GM23338 (cell line): ENCODE results near the gene SVBP. TPM values are rescaled to one million over a fixed set of nuclear protein-coding genes. Genes with fewer than 3 reads are reported as not detected.
A peak's percentile ranks its signal among the peaks of the same experiment; 100 is the strongest.

Experiments used
- ATAC-seq: fragments of 200-7000 bp; cut with Tn5 transposase; 3 replicates; pipeline ENCODE4 v1.9.1; 2020
- DNase-seq: peaks from one replicate; pipeline ENCODE4 v3.0.0-alpha.2; 2015; ENCODE audit warnings: low spot score
- H2AFZ ChIP-seq: fragments of 200-600 bp; sonication (generic); 2 replicates; pipeline ENCODE4 v1.8.0; 2016; ENCODE audit warnings: antibody characterized with exemption, mild to moderate bottlenecking, moderate library complexity
- H3F3A ChIP-seq: fragments of 200-600 bp; sonication (generic); replicated peaks from 2 replicates; pipeline ENCODE4 v1.8.0; 2017; ENCODE audit warnings: antibody characterized with exemption, mixed run types, low read depth
- H3K27ac ChIP-seq: fragments of 200-600 bp; sonication (generic); 2 replicates; pipeline ENCODE4 v1.6.1; 2016; ENCODE audit warnings: low read depth
- H3K27me3 ChIP-seq: fragments of 200-600 bp; sonication (generic); 2 replicates; pipeline ENCODE4 v1.8.0; 2016; ENCODE audit warnings: mild to moderate bottlenecking, mixed run types, moderate library complexity; ENCODE audit not compliant: insufficient read depth
- H3K36me3 ChIP-seq: fragments of 200-600 bp; sonication (generic); 2 replicates; pipeline ENCODE4 v1.8.0; 2016; ENCODE audit warnings: mild to moderate bottlenecking; ENCODE audit not compliant: insufficient read depth
- H3K4me1 ChIP-seq: fragments of 200-600 bp; sonication (generic); 2 replicates; pipeline ENCODE4 v1.8.0; 2016; ENCODE audit warnings: mild to moderate bottlenecking, moderate library complexity; ENCODE audit not compliant: insufficient read depth
- H3K4me2 ChIP-seq: fragments of 200-600 bp; sonication (generic); 2 replicates; pipeline ENCODE4 v1.7.1; 2017; ENCODE audit warnings: mixed run types
- H3K4me3 ChIP-seq: fragments of 200-600 bp; sonication (generic); 2 replicates; pipeline ENCODE4 v1.6.1; 2016; ENCODE audit warnings: mixed run types
- H3K79me2 ChIP-seq: fragments of 200-600 bp; sonication (generic); replicated peaks from 2 replicates; pipeline ENCODE4 v1.8.0; 2017; ENCODE audit warnings: mild to moderate bottlenecking; ENCODE audit not compliant: insufficient read depth
- H3K9me2 ChIP-seq: fragments of 200-600 bp; sonication (generic); 2 replicates; pipeline ENCODE4 v1.8.0; 2017; ENCODE audit not compliant: insufficient read depth
- H4K20me1 ChIP-seq: fragments of 200-600 bp; sonication (generic); replicated peaks from 2 replicates; pipeline ENCODE4 v1.8.0; 2017; ENCODE audit warnings: mild to moderate bottlenecking; ENCODE audit not compliant: insufficient read depth
- H3K27ac Mint-ChIP-seq: 2 replicates; pipeline ENCODE4 v1.8.0; 2020; ENCODE audit warnings: inconsistent platforms, mild to moderate bottlenecking, moderate library complexity, mixed read lengths
- H3K27me3 Mint-ChIP-seq: 3 replicates; pipeline ENCODE4 v1.8.0; 2022; ENCODE audit warnings: low read depth, mild to moderate bottlenecking, moderate library complexity, mixed read lengths, inconsistent platforms; ENCODE audit not compliant: insufficient read depth, poor library complexity
- H3K36me3 Mint-ChIP-seq: 3 replicates; pipeline ENCODE4 v1.8.0; 2021; ENCODE audit warnings: low read depth, mild to moderate bottlenecking, inconsistent platforms, moderate library complexity, mixed read lengths
- H3K4me1 Mint-ChIP-seq: 3 replicates; pipeline ENCODE4 v1.8.0; 2020; ENCODE audit warnings: mild to moderate bottlenecking, inconsistent platforms, mixed read lengths
- H3K4me3 Mint-ChIP-seq: 3 replicates; pipeline ENCODE4 v1.8.0; 2021; ENCODE audit warnings: moderate library complexity, mild to moderate bottlenecking, inconsistent platforms, mixed read lengths
- H3K9me3 Mint-ChIP-seq: 3 replicates; pipeline ENCODE4 v1.8.0; 2020; ENCODE audit warnings: moderate library complexity, mild to moderate bottlenecking, inconsistent platforms, mixed read lengths
- CREB1 ChIP-seq: fragments of 250-450 bp; sonication (Bioruptor Pico); IDR thresholded peaks from 2 replicates; pipeline ENCODE4 v1.5.0; 2020; ENCODE audit warnings: low read depth, mild to moderate bottlenecking, moderate library complexity
- ETS1 ChIP-seq: IDR thresholded peaks from 2 replicates; pipeline ENCODE4 v1.6.1; 2016; ENCODE audit warnings: antibody characterized with exemption
- EZH2 ChIP-seq: fragments of 200-600 bp; sonication (generic); IDR thresholded peaks from one replicate; pipeline ENCODE4 v1.8.0; 2017; ENCODE audit warnings: antibody characterized with exemption, mild to moderate bottlenecking, low read depth; ENCODE audit not compliant: unreplicated experiment
- EZH2phosphoT487 ChIP-seq: fragments of 200-600 bp; sonication (generic); IDR thresholded peaks from one replicate; pipeline ENCODE4 v1.8.1; 2018; ENCODE audit warnings: antibody characterized with exemption; ENCODE audit not compliant: unreplicated experiment
- POLR2AphosphoS5 ChIP-seq: IDR thresholded peaks from 2 replicates; pipeline ENCODE4 v1.6.1; 2016; ENCODE audit warnings: antibody characterized with exemption, low read depth
- REST ChIP-seq: IDR thresholded peaks from one replicate; pipeline ENCODE4 v1.6.1; 2018; ENCODE audit warnings: antibody characterized with exemption; ENCODE audit not compliant: unreplicated experiment
- STAT1 ChIP-seq: IDR thresholded peaks from one replicate; pipeline ENCODE4 v1.6.1; 2016; ENCODE audit warnings: antibody characterized with exemption; ENCODE audit not compliant: unreplicated experiment
- ZNF114 ChIP-seq: fragments of 250-450 bp; sonication (Bioruptor Pico); IDR thresholded peaks from 2 replicates; pipeline ENCODE4 v1.5.0; 2020; ENCODE audit warnings: mild to moderate bottlenecking, moderate library complexity
- ZNF331 ChIP-seq: fragments of 250-450 bp; sonication (Bioruptor Pico); IDR thresholded peaks from 2 replicates; pipeline ENCODE4 v1.5.0; 2020; ENCODE audit warnings: low read depth, mild to moderate bottlenecking, moderate library complexity
- polyA plus RNA-seq: library from polyadenylated mRNA; unstranded; fragments of >200 nt; fragmentation: Nextera tagmentation; extraction: Ambion mirVana; gene quantifications from 2 replicates; pipeline ENCODE4 v1.2.1, GENCODE V29; 2016
- total RNA-seq: library from RNA; depleted of rRNA; stranded (reverse); fragments of >200 nt; shearing (Covaris generic); gene quantifications from 2 replicates; pipeline ENCODE4 v1.2.3, GENCODE V29; 2014
- TF ChIP-seq, protein P1 (sequence below): fragments of 250-450 bp; sonication (Bioruptor Pico); IDR thresholded peaks from 2 replicates; pipeline ENCODE4 v1.5.0; 2020; ENCODE audit warnings: mild to moderate bottlenecking, moderate library complexity

The SVBP gene
- total and polyA plus RNA-seq, 2 experiments from 2014 or later = 22.1 to 82.1 TPM

GRCh38 chr1:42845866-42846256 lies 28.7 kb upstream of the SVBP start:
- Histone ChIP-seq H3K36me3 (peaks cover 4% of the 10 kb centered on the region; the same call in 1 of the 2 replicates), H3K27ac (no peak overlapping the region), H4K20me1 (0 out of 2 replicates have a peak, but pooled peaks cover 4% of the 10 kb centered on the region), H2AFZ (peak overlapping the region; percentile 67), H3K4me3 (peak overlapping the region; percentile 63), H3F3A (no peaks in the 10 kb centered on the region), H3K27me3 (no peaks in the 10 kb centered on the region), H3K4me2 (peak overlapping the region; percentile 75), H3K4me1 (peaks cover 27% of the 10 kb centered on the region), H3K79me2 (peaks cover 25% of the 10 kb centered on the region), H3K9me2 (no peaks in the 10 kb centered on the region)
- peak; percentile 9 for ATAC-seq
- H3K36me3 Mint-ChIP-seq = peaks cover 39% of the 10 kb centered on the region
- H3K27me3 Mint-ChIP-seq = peaks cover 4% of the 10 kb centered on the region
- peak overlapping the region; percentile 95 for H3K4me3 Mint-ChIP-seq
- H3K9me3 Mint-ChIP-seq = no peaks in the 10 kb centered on the region
- TF ChIP-seq ZNF114 (no peak), EZH2phosphoT487 (no peak), CREB1 (CRISPR knock-in tag) (no peak), POLR2AphosphoS5 (no peak), ZNF331 (CRISPR knock-in tag) (no peak)
- TF ChIP-seq, protein P1, sequence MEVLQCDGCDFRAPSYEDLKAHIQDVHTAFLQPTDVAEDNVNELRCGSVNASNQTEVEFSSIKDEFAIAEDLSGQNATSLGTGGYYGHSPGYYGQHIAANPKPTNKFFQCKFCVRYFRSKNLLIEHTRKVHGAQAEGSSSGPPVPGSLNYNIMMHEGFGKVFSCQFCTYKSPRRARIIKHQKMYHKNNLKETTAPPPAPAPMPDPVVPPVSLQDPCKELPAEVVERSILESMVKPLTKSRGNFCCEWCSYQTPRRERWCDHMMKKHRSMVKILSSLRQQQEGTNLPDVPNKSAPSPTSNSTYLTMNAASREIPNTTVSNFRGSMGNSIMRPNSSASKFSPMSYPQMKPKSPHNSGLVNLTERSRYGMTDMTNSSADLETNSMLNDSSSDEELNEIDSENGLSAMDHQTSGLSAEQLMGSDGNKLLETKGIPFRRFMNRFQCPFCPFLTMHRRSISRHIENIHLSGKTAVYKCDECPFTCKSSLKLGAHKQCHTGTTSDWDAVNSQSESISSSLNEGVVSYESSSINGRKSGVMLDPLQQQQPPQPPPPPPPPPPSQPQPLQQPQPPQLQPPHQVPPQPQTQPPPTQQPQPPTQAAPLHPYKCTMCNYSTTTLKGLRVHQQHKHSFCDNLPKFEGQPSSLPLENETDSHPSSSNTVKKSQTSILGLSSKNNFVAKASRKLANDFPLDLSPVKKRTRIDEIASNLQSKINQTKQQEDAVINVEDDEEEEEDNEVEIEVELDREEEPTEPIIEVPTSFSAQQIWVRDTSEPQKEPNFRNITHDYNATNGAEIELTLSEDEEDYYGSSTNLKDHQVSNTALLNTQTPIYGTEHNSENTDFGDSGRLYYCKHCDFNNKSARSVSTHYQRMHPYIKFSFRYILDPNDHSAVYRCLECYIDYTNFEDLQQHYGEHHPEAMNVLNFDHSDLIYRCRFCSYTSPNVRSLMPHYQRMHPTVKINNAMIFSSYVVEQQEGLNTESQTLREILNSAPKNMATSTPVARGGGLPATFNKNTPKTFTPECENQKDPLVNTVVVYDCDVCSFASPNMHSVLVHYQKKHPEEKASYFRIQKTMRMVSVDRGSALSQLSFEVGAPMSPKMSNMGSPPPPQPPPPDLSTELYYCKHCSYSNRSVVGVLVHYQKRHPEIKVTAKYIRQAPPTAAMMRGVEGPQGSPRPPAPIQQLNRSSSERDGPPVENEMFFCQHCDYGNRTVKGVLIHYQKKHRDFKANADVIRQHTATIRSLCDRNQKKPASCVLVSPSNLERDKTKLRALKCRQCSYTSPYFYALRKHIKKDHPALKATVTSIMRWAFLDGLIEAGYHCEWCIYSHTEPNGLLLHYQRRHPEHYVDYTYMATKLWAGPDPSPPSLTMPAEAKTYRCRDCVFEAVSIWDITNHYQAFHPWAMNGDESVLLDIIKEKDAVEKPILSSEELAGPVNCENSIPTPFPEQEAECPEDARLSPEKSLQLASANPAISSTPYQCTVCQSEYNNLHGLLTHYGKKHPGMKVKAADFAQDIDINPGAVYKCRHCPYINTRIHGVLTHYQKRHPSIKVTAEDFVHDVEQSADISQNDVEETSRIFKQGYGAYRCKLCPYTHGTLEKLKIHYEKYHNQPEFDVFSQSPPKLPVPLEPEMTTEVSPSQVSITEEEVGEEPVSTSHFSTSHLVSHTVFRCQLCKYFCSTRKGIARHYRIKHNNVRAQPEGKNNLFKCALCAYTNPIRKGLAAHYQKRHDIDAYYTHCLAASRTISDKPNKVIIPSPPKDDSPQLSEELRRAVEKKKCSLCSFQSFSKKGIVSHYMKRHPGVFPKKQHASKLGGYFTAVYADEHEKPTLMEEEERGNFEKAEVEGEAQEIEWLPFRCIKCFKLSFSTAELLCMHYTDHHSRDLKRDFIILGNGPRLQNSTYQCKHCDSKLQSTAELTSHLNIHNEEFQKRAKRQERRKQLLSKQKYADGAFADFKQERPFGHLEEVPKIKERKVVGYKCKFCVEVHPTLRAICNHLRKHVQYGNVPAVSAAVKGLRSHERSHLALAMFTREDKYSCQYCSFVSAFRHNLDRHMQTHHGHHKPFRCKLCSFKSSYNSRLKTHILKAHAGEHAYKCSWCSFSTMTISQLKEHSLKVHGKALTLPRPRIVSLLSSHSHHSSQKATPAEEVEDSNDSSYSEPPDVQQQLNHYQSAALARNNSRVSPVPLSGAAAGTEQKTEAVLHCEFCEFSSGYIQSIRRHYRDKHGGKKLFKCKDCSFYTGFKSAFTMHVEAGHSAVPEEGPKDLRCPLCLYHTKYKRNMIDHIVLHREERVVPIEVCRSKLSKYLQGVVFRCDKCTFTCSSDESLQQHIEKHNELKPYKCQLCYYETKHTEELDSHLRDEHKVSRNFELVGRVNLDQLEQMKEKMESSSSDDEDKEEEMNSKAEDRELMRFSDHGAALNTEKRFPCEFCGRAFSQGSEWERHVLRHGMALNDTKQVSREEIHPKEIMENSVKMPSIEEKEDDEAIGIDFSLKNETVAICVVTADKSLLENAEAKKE (CRISPR knock-in tag) = no peak
- peak overlapping the region; percentile 74; the same call in 1 of the 2 replicates for H3K27ac Mint-ChIP-seq
- peak; percentile 52 for DNase-seq
- peaks cover 20% of the 10 kb centered on the region for H3K4me1 Mint-ChIP-seq

GRCh38 chr1:42845193-42845592 lies 28.0 kb upstream of the SVBP start:
- H3K4me3 ChIP-seq = peak overlapping the region; percentile 63
- Mint-ChIP-seq H3K4me1 (peaks cover 20% of the 10 kb centered on the region), H3K27ac (no peak overlapping the region), H3K9me3 (no peaks in the 10 kb centered on the region), H3K36me3 (peaks cover 32% of the 10 kb centered on the region), H3K4me3 (no peak overlapping the region), H3K27me3 (peaks cover 4% of the 10 kb centered on the region)
- no peaks in the 10 kb centered on the region for H3K36me3 ChIP-seq
- peaks cover 27% of the 10 kb centered on the region for H3K4me1 ChIP-seq
- H3K27ac ChIP-seq = no peak overlapping the region
- no peaks in the 10 kb centered on the region for H3K9me2 ChIP-seq
- H3F3A ChIP-seq = no peaks in the 10 kb centered on the region
- 0 out of 2 replicates have a peak, but pooled peaks cover 4% of the 10 kb centered on the region for H4K20me1 ChIP-seq
- H3K4me2 ChIP-seq = peak overlapping the region; percentile 75
- ATAC-seq (no peak), DNase-seq (no peak)
- H2AFZ ChIP-seq = no peak overlapping the region
- no peaks in the 10 kb centered on the region for H3K27me3 ChIP-seq
- peaks cover 25% of the 10 kb centered on the region for H3K79me2 ChIP-seq
- no peak for TF ChIP-seq ETS1
- no peak for TF ChIP-seq STAT1
- TF ChIP-seq REST = no peak
- no peak for TF ChIP-seq ZNF114
- no peak for TF ChIP-seq EZH2
